Common myeloid progenitor, CD34-positive (primary cell): Measurements from ENCODE around the gene ITGA2.

Experiments
- CTCF ChIA-PET: fragments of 350-600 bp; sonication (Branson Sonifier 250); formaldehyde crosslinking; loops from one replicate; lab custom pipeline; 2021; ENCODE audit warnings: antibody characterized with exemption; lab: Charles Lee
- POLR2A ChIA-PET: fragments of 350-600 bp; sonication (Branson Sonifier 250); formaldehyde crosslinking; loops from one replicate; lab custom pipeline; 2021; ENCODE audit warnings: antibody characterized with exemption; lab: Charles Lee
- DNase-seq, 3 donors: peaks; one replicate each; pipeline versions ENCODE4 v3.0.0 to v3.0.0-alpha.2; 2013
- H3K27ac ChIP-seq, 2 experiments: 1 replicate in 1 of 2; 2 replicates in 1 of 2; pipeline ENCODE4 v1.7.0; 2013; ENCODE audit warnings: inconsistent platforms in 2 of 2, low read length in 2 of 2, mild to moderate bottlenecking in 2 of 2, low read depth in 1 of 2, moderate library complexity in 1 of 2; ENCODE audit not compliant: severe bottlenecking in 2 of 2, insufficient read depth in 1 of 2, poor library complexity in 1 of 2
- H3K27me3 ChIP-seq, 5 experiments: replicated peaks in 2 of 5; 1 replicate in 3 of 5; 2 replicates in 2 of 5; pipeline versions ENCODE4 v1.6.1 to v1.7.0; 2013; ENCODE audit warnings: low read length in 4 of 5, mild to moderate bottlenecking in 2 of 5, moderate library complexity in 2 of 5, inconsistent platforms in 1 of 5; ENCODE audit not compliant: insufficient read depth in 5 of 5, control insufficient read depth in 4 of 5
- H3K36me3 ChIP-seq, 4 experiments: 1 replicate in 2 of 4; 2 replicates in 2 of 4; pipeline versions ENCODE4 v1.6.1 to v1.7.0; 2013; ENCODE audit warnings: low read length in 3 of 4, control low read depth in 1 of 4, mild to moderate bottlenecking in 1 of 4; ENCODE audit not compliant: control insufficient read depth in 4 of 4, insufficient read depth in 4 of 4
- H3K4me1 ChIP-seq, 4 experiments: 1 replicate in 3 of 4; 2 replicates in 1 of 4; pipeline versions ENCODE4 v1.6.1 to v1.7.1; 2013; ENCODE audit warnings: low read length in 3 of 4, mild to moderate bottlenecking in 3 of 4, control low read depth in 1 of 4, inconsistent platforms in 1 of 4, moderate library complexity in 1 of 4; ENCODE audit not compliant: control insufficient read depth in 4 of 4, insufficient read depth in 4 of 4; ENCODE audit errors: control extremely low read depth in 1 of 4
- H3K4me3 ChIP-seq, 7 experiments: 1 replicate in 4 of 7; 2 replicates in 3 of 7; pipeline versions ENCODE4 v1.5.1 to v1.7.0; 2013; ENCODE audit warnings: mild to moderate bottlenecking in 7 of 7, low read length in 6 of 7, moderate library complexity in 6 of 7, inconsistent platforms in 2 of 7, low read depth in 2 of 7, control low read depth in 1 of 7; ENCODE audit not compliant: insufficient read depth in 4 of 7, control insufficient read depth in 1 of 7; ENCODE audit errors: extremely low read depth in 1 of 7
- H3K9me3 ChIP-seq, 5 experiments: 1 replicate in 4 of 5; 2 replicates in 1 of 5; pipeline versions ENCODE4 v1.6.1 to v1.7.1; 2013; ENCODE audit warnings: low read length in 4 of 5, mild to moderate bottlenecking in 2 of 5, inconsistent platforms in 1 of 5, low read depth in 1 of 5, moderate library complexity in 1 of 5; ENCODE audit not compliant: control insufficient read depth in 4 of 5, insufficient read depth in 2 of 5; ENCODE audit errors: control extremely low read depth in 1 of 5
- WGBS: methylation state at CpG from one replicate; pipeline ENCODE4 v1.1.5; 2013; ENCODE audit not compliant: insufficient coverage; 5-methylcytosine and 5-hydroxymethylcytosine counted together

Gene ITGA2

DNA sequence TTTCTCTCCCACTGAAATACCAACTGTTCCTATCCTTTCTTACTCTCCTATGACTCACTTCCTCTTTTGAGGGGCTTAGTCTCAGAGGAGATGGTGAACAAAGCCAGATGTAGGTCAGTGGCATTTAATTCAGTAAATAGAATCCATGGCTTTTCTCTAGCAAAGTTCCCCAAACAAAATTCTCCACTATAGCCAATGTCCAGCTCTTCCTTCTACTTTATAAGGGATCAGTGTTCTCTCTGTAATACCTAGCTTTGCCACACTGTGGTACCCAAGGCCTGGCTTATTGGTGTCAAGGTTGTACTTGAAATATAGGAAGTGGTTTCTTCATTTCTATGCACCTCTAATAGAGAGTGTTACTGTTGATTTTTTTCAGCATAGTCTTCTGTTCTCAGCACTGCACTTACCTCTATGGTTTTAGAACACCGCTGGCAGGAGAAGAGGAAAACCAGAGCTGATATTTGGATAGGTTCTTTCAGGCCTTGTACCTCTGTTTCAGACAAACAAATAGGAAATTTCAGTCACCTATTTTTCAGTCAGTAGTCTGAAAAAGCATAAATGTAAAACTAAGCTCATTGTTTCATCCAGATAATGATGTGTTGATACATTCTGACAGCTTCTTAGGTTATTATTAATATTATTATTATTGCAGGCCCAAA lies 40.6 kb upstream of the ITGA2 start:
- POLR2A ChIA-PET: interaction anchor here (1.2 kb wide), 2 partner anchors 11 to 40 kb away, joined by 3 read pairs; no protein-coding TSS in a partner anchor
- Histone ChIP-seq H3K4me1 (peaks cover 0 to 8% (median 0%) of the 10 kb centered on the region in 4 experiments), H3K27ac (no peak overlapping the region), H3K27me3 (no peaks in the 10 kb centered on the region), H3K36me3 (no peaks in the 10 kb centered on the region), H3K9me3 (no peaks in the 10 kb centered on the region), H3K4me3 (no peak overlapping the region)
- peak; percentile 79 to 85 (median 84) for DNase-seq
- WGBS: no CpG with 5 or more reads among the region's 1 CpG
- CTCF ChIA-PET: interaction anchor here (0.8 to 9.3 kb wide), 26 partner anchors 10 to 1286 kb away, joined by 3 to 124 read pairs (median 4); partner anchors contain the start of gene ITGA2

DNA sequence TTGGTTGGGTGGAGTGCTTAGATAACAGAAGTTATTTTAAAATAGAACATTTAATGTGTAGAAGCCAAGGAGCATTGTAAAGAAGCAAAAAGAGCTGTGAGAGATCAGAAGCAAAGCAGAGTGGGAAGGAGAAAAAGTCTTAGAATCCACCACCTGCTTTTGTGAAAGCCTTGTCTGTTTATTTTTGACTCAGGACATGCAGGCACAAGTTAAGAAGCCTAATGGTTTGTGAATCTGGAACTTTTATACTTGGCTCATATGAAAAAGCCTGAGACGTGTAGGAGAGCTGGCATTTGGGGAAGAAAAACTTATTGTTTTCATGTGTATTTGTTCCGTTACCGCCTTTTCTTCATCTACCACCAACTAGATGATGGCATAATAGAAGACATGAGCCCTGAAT lies 38.5 kb upstream of the ITGA2 start:
- H3K27me3 ChIP-seq: no peaks in the 10 kb centered on the region
- H3K27ac ChIP-seq: no peak overlapping the region
- no peaks in the 10 kb centered on the region for H3K36me3 ChIP-seq
- no peaks in the 10 kb centered on the region for H3K9me3 ChIP-seq
- DNase-seq: no peak
- H3K4me3 ChIP-seq: no peak overlapping the region
- H3K4me1 ChIP-seq: peaks cover 0 to 3% (median 0%) of the 10 kb centered on the region in 4 experiments
- no CpG with 5 or more reads among the region's 3 CpGs for WGBS
- CTCF ChIA-PET: interaction anchor here (1.2 to 9.3 kb wide), 6 partner anchors 37 to 147 kb away, joined by 3 to 124 read pairs (median 16); no protein-coding TSS in a partner anchor
- POLR2A ChIA-PET: no interaction called here

DNA sequence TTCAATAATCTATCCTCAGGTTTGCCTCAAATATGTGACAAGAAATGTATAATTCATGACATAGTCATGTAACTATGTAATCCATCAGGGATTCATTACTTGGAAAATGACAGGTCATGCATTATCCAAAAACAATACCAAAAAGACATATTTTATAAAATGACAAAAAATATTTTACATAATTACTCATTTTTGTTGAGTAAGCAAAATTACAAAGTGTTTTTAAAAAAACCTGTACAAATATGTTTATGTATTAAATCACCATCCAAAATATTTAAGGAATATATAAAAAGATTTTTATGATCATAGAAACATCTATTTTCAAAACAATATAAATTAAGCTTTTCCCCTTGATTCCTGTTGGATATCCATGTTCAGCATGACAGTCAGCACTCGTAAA lies 36.7 kb upstream of the ITGA2 start:
- Histone ChIP-seq H3K4me3 (no peak overlapping the region), H3K9me3 (no peaks in the 10 kb centered on the region), H3K27me3 (no peaks in the 10 kb centered on the region), H3K27ac (no peak overlapping the region), H3K36me3 (no peaks in the 10 kb centered on the region), H3K4me1 (peaks cover 0 to 3% (median 0%) of the 10 kb centered on the region in 4 experiments)
- no peak for DNase-seq
- 100% methylated on average over 1 of the region's 1 CpG for WGBS
- POLR2A ChIA-PET: no interaction called here
- CTCF ChIA-PET: interaction anchor here (0.7 to 2.7 kb wide), 4 partner anchors 9 to 144 kb away, joined by 3 to 8 read pairs (median 4); no protein-coding TSS in a partner anchor

DNA sequence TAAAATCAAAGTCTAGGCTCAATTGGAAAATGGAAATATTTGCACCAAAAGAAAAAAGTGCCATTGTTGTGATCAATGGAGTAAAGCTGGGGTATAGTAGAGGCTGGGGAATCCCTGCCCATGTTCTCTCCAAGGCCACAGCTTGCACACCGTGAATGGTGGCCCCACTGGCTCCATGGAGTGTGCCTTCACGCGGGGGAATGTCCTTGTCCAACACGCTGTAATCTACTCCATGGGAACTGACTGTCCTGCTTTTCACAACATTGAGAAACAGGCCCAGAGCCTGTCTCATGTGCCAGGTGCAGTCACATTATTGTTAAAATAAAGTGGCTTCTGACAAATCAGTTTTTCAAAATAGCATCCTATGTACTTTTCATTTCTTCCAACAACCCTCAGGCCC lies 33.1 kb upstream of the ITGA2 start:
- ChIA-PET CTCF (interaction anchor here (1.4 kb wide), 1 partner anchor 26 kb away, joined by 3 read pairs; no protein-coding TSS in a partner anchor), POLR2A (no interaction called here)
- Histone ChIP-seq H3K27me3 (no peaks in the 10 kb centered on the region), H3K9me3 (no peaks in the 10 kb centered on the region), H3K27ac (no peak overlapping the region), H3K36me3 (no peaks in the 10 kb centered on the region), H3K4me1 (no peaks in the 10 kb centered on the region), H3K4me3 (no peak overlapping the region)
- 100% methylated on average over 4 of the region's 4 CpGs for WGBS
- no peak for DNase-seq

DNA sequence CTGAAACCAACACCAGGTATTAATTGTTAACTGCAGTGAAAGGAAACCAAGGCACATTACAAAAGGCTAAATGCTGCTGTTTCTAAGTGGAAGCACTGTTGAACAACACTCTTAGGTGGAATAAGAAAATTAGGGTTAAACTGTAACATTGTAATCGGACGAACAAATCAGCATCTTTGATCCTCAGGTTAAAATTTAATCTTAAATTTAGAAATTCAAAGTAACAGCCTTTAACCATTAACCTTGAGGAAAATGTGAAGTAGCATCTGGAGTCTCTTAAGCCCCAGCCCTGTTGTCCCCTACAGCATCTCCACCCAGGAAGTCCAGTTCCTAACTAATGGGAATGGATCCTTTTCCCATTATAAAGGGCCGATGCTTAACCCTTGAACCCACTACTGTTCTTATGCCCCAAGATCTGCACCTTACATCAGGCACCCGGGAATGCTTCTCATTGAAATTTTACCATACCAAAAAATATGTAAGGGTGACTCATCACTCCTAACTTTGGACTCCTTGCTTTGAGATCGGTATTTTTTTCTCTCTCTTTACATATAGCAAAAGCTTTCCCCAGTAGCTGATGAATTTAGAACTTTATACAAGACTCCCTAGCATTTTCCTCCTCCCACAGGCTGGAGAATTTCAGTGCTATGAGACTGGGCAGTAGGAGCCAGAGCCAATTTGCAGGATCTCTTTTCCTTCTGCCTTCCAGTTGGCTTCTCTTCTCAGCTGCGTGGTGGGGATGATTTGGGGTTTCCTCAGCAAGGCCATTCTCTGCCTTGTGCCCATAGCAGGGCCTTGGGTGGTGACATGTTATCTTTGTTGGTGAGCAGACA lies 32.0 kb upstream of the ITGA2 start:
- CTCF ChIA-PET: interaction anchor here (1.4 kb wide), 1 partner anchor 25 kb away, joined by 3 read pairs; no protein-coding TSS in a partner anchor

GRCh38 chr5:52961274-52961681 lies 27.9 kb upstream of the ITGA2 start:
- no peaks in the 10 kb centered on the region for H3K9me3 ChIP-seq
- DNase-seq: no peak

More for the DNA sequence above, 32.0 kb upstream of the ITGA2 start:
- 94% methylated on average over 3 of the region's 6 CpGs for WGBS
- no peak overlapping the region for H3K27ac ChIP-seq
- H3K4me1 ChIP-seq: no peaks in the 10 kb centered on the region
- no peaks in the 10 kb centered on the region for H3K27me3 ChIP-seq
- H3K9me3 ChIP-seq: no peaks in the 10 kb centered on the region
- H3K4me3 ChIP-seq: no peak overlapping the region
- no peaks in the 10 kb centered on the region for H3K36me3 ChIP-seq
- POLR2A ChIA-PET: no interaction called here
- no peak for DNase-seq

More at GRCh38 chr5:52961274-52961681, 27.9 kb upstream of the ITGA2 start:
- no peak overlapping the region for H3K4me3 ChIP-seq
- POLR2A ChIA-PET: no interaction called here
- H3K27ac ChIP-seq: no peak overlapping the region
- 100% methylated on average over 2 of the region's 2 CpGs for WGBS
- H3K36me3 ChIP-seq: no peaks in the 10 kb centered on the region
- H3K27me3 ChIP-seq: no peaks in the 10 kb centered on the region
- CTCF ChIA-PET: interaction anchor here (2.5 kb wide), 1 partner anchor 12 kb away, joined by 13 read pairs; no protein-coding TSS in a partner anchor
- no peaks in the 10 kb centered on the region for H3K4me1 ChIP-seq
